Measurements from ENCODE around the gene HTRA2. TPM values are rescaled to one million over a fixed set of nuclear protein-coding genes. Genes with fewer than 3 reads are reported as not detected.

HTRA2 gene
- total RNA-seq, 1 experiment from 2014 or later: 49.2 TPM

GRCh38 chr2:74515271-74515980 lies 14.3 kb upstream of the HTRA2 start:
- DNase-seq (ENCODE audit: low spot score): no peak

GRCh38 chr2:74515981-74516633 lies 13.6 kb upstream of the HTRA2 start:
- DNase-seq (ENCODE audit: low spot score): no peak

GRCh38 chr2:74516650-74517049 lies 13.1 kb upstream of the HTRA2 start:
- DNase-seq (ENCODE audit: low spot score): no peak

GRCh38 chr2:74522516-74522915 lies 7.2 kb upstream of the HTRA2 start:
- no peak for DNase-seq (ENCODE audit: low spot score)

GRCh38 chr2:74524005-74524404 lies 5.7 kb upstream of the HTRA2 start:
- DNase-seq (ENCODE audit: low spot score): no peak

GRCh38 chr2:74524955-74525716 lies 4.6 kb upstream of the HTRA2 start:
- DNase-seq (ENCODE audit: low spot score): no peak

GRCh38 chr2:74525717-74526648 lies 3.8 kb upstream of the HTRA2 start, which contains the start of gene DQX1:
Gene DQX1 (minus strand): TSS chr2:74526231. CDS start chr2:74525729, 502 bp downstream.
- peak; percentile 61 for DNase-seq (ENCODE audit: low spot score)

- no peak for DNase-seq (ENCODE audit: low spot score)
Observed at GRCh38 chr2:74526649-74527230, 3.0 kb upstream of the HTRA2 start.

GRCh38 chr2:74527741-74528140 lies 2.0 kb upstream of the HTRA2 start:
- DNase-seq (ENCODE audit: low spot score): no peak

- no peak for DNase-seq (ENCODE audit: low spot score)
Observed at GRCh38 chr2:74528600-74529356, 955 bp upstream of the HTRA2 start.

GRCh38 chr2:74530239-74531187 lies 780 bp downstream of the HTRA2 start:
- DNase-seq (ENCODE audit: low spot score): peak; percentile 36

GRCh38 chr2:74531666-74532065 lies 1.9 kb downstream of the HTRA2 start:
- no peak for DNase-seq (ENCODE audit: low spot score)

- DNase-seq (ENCODE audit: low spot score): peak; percentile 62
Observed at GRCh38 chr2:74532222-74532621, 2.5 kb downstream of the HTRA2 start.

GRCh38 chr2:74533464-74533863 lies 3.7 kb downstream of the HTRA2 start:
- no peak for DNase-seq (ENCODE audit: low spot score)

- DNase-seq (ENCODE audit: low spot score): no peak
Observed at GRCh38 chr2:74534411-74534810, 4.7 kb downstream of the HTRA2 start.

GRCh38 chr2:74535440-74535965 lies 5.8 kb downstream of the HTRA2 start:
- no peak for DNase-seq (ENCODE audit: low spot score)

GRCh38 chr2:74536166-74536950 lies 6.6 kb downstream of the HTRA2 start:
- no peak for DNase-seq (ENCODE audit: low spot score)

- DNase-seq (ENCODE audit: low spot score): no peak
Observed at GRCh38 chr2:74537140-74537539, 7.4 kb downstream of the HTRA2 start.

Data from HT-29 (cell line).